ENCODE measurements around the gene CDK6.
"Not testable (repeated sequence)": the region's sequence is repeated elsewhere in the genome, so short reads cannot be mapped to it uniquely, and the experiment has no call there.

Gene CDK6

GRCh38 chr7:92622030-92622429 is 214.3 kb downstream of the CDK6 start:
- DNase-seq (ENCODE audit: low spot score), result no peak

GRCh38 chr7:92621561-92622023 is 214.8 kb downstream of the CDK6 start:
- DNase-seq (ENCODE audit: low spot score), result no peak

DNA sequence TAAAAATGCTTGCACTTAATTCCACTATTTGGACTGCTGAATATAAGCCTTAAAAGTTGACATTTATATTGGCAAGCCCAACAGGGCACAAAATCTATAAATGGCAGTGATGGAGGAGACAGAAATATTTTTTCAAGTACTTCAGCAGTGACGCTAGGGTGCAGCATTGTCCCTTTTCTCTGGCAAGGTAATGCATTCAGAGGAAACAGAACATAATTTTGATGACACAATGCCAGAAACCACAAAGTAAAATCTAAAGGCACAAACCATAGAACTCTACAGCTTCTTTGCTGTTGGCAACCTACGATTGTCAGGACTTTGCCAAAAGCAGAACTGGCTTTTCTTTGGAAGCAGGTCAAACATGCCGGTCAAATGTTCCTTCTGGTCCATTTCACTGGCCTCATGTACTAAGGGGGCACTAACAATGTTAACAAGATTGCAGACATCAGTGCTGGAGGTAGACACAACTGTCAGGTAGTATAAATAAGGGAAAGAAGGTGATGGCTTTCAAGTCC is 215.3 kb downstream of the CDK6 start:
- peak; percentile 87 for DNase-seq (ENCODE audit: low spot score)

- DNase-seq (ENCODE audit: low spot score), result no peak
These were observed 220.5 kb downstream of the CDK6 start for GRCh38 chr7:92615861-92616260.

- DNase-seq (ENCODE audit: low spot score), result no peak
These were observed 221.7 kb downstream of the CDK6 start for GRCh38 chr7:92614660-92615174.

DNA sequence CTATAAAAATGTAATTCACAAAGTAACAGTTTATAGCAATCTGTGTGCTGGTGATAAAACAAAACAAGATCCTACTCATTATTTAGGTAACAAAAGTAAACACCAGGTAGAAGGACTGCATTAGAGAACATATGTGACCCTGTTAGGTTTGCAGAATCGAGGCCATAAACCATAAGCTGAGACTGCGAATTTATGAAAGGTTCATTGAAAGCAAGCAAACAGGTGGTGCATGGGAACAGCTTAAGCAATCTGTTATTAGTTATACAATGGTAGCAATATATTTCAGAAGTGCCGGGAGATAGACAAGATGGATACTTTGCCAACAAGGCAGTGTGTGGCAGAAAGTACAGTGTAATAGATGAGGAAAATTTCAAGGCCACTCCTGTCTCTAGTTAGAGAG is 222.7 kb downstream of the CDK6 start:
- DNase-seq (ENCODE audit: low spot score), result no peak

DNA sequence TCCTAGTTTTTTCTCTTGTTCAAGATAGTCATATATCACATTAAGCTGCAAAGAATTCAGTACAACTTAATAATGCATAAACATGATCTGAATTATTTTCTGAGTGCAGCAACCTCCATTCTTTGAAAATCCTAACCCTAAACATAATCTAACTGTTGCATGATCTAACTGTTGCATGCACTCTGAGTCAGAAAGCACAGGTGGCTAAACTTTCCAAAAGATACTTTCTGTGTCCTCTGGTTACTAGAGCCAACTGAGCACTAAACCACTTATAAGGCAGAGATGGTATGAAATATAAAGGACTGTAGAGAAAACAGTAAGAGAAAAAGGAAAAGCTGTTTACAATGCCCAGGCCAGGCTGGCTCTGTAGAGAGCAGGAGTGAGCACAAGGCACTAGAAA is 223.2 kb downstream of the CDK6 start:
- DNase-seq (ENCODE audit: low spot score), result no peak

GRCh38 chr7:92612501-92612900 is 223.9 kb downstream of the CDK6 start:
- DNase-seq (ENCODE audit: low spot score), result no peak

- DNase-seq (ENCODE audit: low spot score), result no peak
These were observed 224.6 kb downstream of the CDK6 start for GRCh38 chr7:92611735-92612134.

DNA sequence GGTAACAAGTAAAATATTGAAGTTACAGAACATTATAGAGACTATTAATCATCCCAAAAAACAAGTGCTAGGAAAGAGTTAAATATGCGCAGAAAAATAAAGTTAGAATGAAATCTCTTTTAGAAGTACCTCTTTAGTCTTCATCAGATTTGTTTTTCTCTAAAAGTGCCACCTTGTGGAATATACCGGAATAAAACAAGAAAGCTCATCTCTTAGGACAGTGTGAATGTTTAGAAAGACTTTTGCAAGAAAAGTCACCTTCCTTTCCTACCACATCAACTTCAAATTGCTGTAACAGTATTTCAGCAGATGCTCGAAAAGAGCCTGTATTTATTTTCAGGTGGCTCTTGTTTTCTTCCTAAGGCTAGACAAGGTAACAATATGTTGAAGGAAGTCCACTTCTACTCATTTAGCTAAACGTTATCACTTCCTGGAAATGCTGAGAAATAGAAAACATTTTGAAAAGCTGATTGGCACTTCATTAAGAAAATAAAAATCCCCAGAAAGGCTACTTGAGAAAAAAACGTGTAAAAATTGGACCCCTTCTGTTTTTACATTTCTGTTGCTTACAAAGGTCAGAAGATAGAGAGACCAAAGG is 226.4 kb downstream of the CDK6 start:
- DNase-seq (ENCODE audit: low spot score), result peak; percentile 30

DNA sequence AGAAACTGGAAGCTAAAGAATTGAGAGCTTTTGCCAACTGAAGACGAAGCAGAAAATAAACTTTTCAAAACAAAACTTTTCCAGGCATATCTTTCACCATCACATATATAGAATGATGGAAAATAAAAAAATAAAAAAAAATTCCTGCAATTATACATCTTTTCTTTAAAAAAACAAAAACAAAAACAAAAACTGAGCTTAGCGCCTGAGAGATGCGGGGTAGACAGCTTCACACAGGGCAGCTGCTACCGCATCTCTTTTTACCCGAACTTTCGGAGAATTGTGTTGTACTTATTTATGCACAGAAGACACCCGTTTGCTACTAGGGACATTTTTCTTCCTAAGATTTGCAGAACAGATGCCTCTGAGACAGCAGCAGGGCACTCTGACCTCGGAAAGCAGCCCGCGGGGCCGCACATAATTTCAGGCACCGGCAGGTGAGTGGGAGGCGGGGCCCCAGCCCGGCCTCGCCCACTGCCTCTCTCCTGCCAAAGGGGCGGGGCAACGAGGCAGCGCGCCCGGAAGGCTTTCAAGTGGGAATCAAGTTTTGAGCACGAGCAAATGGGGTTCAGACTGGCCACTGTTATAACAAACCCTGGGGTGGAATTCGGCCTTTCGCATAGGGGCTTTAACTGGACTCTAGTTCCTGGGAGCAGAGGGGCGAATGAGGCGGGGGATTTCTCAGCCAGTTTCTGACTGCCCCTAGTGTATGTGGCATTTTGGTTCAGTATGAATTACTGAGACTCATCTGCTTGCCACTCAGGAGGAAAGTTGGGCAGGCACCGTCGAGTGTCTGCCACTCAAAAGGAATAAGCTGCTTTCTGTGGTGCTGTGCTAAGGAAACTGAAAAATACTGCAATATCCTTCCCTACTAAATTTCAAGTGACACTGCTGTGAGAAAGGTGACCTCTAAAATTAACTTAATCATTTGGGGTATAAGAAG is 227.7 kb downstream of the CDK6 start:
- DNase-seq (ENCODE audit: low spot score), result no peak

DNA sequence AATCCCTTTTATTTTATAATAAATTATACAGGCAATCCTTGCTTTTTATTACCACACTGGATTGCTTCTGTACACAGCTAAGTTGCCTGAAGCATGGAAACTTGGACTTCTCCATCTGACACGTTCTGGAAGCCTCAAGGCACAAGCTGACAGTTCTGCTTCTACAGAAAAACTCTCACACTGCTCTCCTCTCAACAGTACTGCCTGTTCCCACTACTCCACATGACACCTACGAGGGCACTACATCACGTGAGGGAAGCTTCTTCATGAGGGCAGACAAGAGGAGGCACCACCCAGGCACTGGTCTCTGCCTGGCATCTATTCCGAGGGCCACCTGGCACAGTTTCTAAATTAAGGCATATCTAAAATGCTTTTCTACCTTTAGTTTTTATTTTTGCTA is 229.4 kb downstream of the CDK6 start:
- no peak for DNase-seq (ENCODE audit: low spot score)

DNA sequence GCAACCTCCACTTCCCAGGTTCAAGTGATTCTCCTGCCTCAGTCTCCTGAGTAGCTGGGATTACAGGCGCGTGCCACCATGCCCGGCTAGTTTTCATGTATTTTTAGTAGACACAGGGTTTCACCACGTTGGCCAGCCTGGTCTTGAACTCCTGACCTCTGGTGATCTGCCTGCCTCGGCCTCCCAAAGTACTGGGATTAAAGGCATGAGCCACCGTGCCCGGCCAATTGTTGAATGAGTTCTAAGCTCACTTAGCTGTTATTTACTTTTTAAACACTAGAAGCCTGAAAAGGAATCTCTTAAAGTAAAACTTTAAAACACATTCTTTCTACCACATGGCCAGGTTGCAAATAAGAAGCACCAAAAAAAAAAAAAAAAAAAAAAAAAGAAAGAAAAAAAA is 231.9 kb downstream of the CDK6 start:
- not testable (repeated sequence) for DNase-seq (ENCODE audit: low spot score)

DNA sequence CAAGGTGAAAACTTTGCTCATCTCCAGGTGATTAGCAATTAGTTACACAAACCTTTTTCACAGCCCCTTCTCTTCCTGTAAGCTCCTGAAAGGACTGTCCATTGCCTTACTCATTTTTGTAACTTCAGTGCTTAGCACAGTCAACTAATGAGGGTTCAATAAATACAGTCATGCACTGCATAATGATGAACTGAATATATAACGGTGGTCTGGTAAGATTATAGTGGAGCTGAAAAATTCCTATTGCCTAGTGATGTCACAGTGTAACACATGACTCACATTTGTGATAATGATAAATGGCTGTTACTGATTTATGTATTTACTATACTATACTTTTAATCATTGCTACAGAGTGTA is 233.3 kb downstream of the CDK6 start:
- DNase-seq (ENCODE audit: low spot score), result no peak

- no peak for DNase-seq (ENCODE audit: low spot score)
These were observed 233.9 kb downstream of the CDK6 start for GRCh38 chr7:92602352-92603088.

DNA sequence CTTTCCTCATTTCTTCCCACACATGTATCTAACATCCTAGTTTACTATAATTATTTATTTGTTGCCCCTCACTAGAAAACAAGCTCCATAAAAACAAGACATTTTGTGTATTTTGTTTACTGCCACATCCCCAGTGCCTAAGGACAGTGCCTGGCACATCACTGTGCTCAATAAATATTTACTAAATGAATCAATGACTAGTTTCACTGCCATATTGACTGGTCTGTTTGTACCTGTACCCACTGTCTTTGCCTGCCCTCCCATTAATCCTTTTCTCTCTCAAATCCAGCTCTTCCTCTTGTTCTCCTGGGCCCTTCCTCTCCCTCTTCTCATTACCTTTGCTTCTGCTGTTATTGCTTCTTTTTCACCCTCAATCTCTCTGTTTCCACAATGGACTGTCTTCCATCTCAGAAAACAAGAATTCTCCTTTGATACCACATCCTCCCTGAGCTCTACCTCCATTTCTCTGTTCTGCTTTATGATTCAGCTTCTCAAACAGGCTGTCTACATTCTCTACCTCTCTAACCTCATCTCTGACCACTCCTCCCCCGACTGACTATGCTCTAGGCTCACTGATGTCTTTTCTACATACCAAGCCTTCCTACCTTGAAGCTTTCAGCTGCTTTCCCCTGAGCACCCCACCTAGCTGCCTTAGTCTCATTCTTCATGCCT is 237.9 kb downstream of the CDK6 start:
- DNase-seq (ENCODE audit: low spot score), result no peak

- DNase-seq (ENCODE audit: low spot score), result no peak
These were observed 241.1 kb downstream of the CDK6 start for GRCh38 chr7:92595281-92595680.

DNA sequence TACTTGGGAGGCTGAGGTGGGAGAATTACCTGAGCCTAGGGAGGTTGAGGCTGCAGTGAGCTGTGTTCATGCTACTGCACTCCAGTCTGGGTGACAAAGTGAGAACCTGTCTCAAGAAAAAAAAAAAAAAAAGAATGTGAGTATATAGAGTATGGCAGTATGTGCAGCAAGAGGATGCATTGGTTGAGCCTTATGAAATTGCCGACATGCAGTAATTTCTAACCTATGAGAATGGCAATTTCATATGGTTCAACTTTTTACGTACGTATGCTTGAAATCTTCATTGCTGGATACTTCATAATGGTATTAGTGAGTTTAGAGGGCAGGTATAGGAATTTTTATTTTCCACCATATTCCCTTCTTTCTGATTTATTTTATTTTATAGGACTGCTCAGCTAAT is 241.6 kb downstream of the CDK6 start:
- no peak for DNase-seq (ENCODE audit: low spot score)

GRCh38 chr7:92590711-92591310 is 245.6 kb downstream of the CDK6 start:
- DNase-seq (ENCODE audit: low spot score), result no peak

DNA sequence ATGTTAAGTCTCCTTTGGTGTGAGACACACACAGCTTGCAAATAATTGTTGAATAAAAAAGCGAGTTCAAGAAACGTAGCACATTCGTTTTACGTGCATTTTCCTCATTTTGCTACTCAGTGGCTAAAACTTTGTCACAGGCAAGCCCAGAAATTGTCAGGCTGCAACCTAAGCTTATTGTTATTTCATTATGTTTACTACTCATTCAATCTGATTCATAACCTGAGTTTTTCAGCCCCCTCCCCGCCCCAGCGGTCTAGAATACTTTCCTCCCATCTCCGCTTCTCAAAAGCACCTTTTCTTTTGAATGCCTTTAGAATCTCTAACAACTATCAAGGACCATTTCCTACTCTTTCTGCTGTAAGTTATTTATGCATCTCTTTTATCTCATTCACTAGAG is 247.3 kb downstream of the CDK6 start:
- DNase-seq (ENCODE audit: low spot score), result no peak

GRCh38 chr7:92588561-92588960 is 247.8 kb downstream of the CDK6 start:
- no peak for DNase-seq (ENCODE audit: low spot score)
